ENCODE measurements around the gene ATPAF1. TPM values are rescaled to one million over a fixed set of nuclear protein-coding genes. Genes with fewer than 3 reads are reported as not detected.

ATPAF1 gene
- polyA plus RNA-seq, 2 of the 4 experiments (the other 2 are of a cell fraction) = 28.9 to 63.7 TPM

- Histone ChIP-seq H3K27ac (no peak overlapping the region), H3K4me3 (no peak overlapping the region), H3K4me2 (no peak overlapping the region), H3K9me3 (peaks cover 9% of the 10 kb centered on the region), H3K4me1 (peaks cover 15% of the 10 kb centered on the region; the same call in 2 of the 3 replicates)
- ChIA-PET POLR2A (no interaction called here), CTCF (interaction anchor here (0.6 kb wide), 1 partner anchor 719 kb away, joined by 3 read pairs; no protein-coding TSS in a partner anchor)
- no peak for TF ChIP-seq SMC3 (IDR thresholded peaks at IDR 0.05)
- no peak for TF ChIP-seq PBX3 (IDR thresholded peaks at IDR 0.05)
- TF ChIP-seq CTCF (IDR thresholded peaks at IDR 0.05) = no peak
- TF ChIP-seq TFCP2L1 (CRISPR knock-in tag; IDR thresholded peaks at IDR 0.05) = no peak
- no peak for TF ChIP-seq HDAC2 (IDR thresholded peaks at IDR 0.05)
- no peak for TF ChIP-seq FOSL2 (IDR thresholded peaks at IDR 0.05)
- TF ChIP-seq FOSL2 (CRISPR knock-in tag; IDR thresholded peaks at IDR 0.05) = no peak
- TF ChIP-seq CBX2 (IDR thresholded peaks at IDR 0.05; ENCODE audit: borderline replicate concordance, low read depth) = no peak
- TF ChIP-seq HEYL (CRISPR knock-in tag; IDR thresholded peaks at IDR 0.05) = no peak
- no peak for TF ChIP-seq HOXB13 (CRISPR knock-in tag; IDR thresholded peaks at IDR 0.05; ENCODE audit: low read depth)
- no peak for TF ChIP-seq POLR2A (IDR thresholded peaks at IDR 0.05; ENCODE audit: low read length)
- FAIRE-seq = no peak
- WGBS (ENCODE audit: missing lambda C conversion rate) = 89% methylated on average over 3 of the region's 3 CpGs
- ATAC-seq = no peak
- DNase-seq (ENCODE audit: low read depth in 1 of 2, low spot score in 1 of 2) = no peak
Measured at GRCh38 chr1:46650491-46650890, 17.7 kb downstream of the ATPAF1 start.

GRCh38 chr1:46649764-46650163, 18.4 kb downstream of the ATPAF1 start:
- H3K4me1 ChIP-seq = peaks cover 15% of the 10 kb centered on the region; the same call in 2 of the 3 replicates
- POLR2A ChIA-PET = no interaction called here
- ATAC-seq (no peak), FAIRE-seq (no peak), DNase-seq (ENCODE audit: low read depth in 1 of 2, low spot score in 1 of 2) (no peak)
- H3K9me3 ChIP-seq = peaks cover 9% of the 10 kb centered on the region
- no peak overlapping the region for H3K4me2 ChIP-seq
- WGBS (ENCODE audit: missing lambda C conversion rate) = 88% methylated on average over 2 of the region's 2 CpGs
- CTCF ChIA-PET = no interaction called here
- H3K27ac ChIP-seq = no peak overlapping the region
- TF ChIP-seq MYC (IDR thresholded peaks at IDR 0.05; ENCODE audit: borderline replicate concordance, low read length) (no peak), POLR2AphosphoS2 (conservative IDR thresholded peaks at IDR 0.05; ENCODE audit: low read length) (no peak), EP300 (IDR thresholded peaks at IDR 0.05) (no peak), FOSB (CRISPR knock-in tag; IDR thresholded peaks at IDR 0.05) (no peak), HDAC2 (IDR thresholded peaks at IDR 0.05) (no peak), CTCF (IDR thresholded peaks at IDR 0.05) (no peak), RCOR1 (IDR thresholded peaks at IDR 0.05; ENCODE audit: low read depth, low read length) (no peak), KDM5A (IDR thresholded peaks at IDR 0.05) (no peak), USF2 (IDR thresholded peaks at IDR 0.05) (no peak)
- H3K4me3 ChIP-seq = no peak overlapping the region

GRCh38 chr1:46647611-46648010, 20.6 kb downstream of the ATPAF1 start:
- Histone ChIP-seq H3K27ac (no peak overlapping the region), H3K4me1 (peaks cover 21% of the 10 kb centered on the region), H3K4me3 (no peak overlapping the region), H3K9me3 (peaks cover 9% of the 10 kb centered on the region), H3K4me2 (no peak overlapping the region)
- TF ChIP-seq PHF8 (IDR thresholded peaks at IDR 0.05; ENCODE audit: borderline replicate concordance, low read depth) (no peak), CTCF (IDR thresholded peaks at IDR 0.05) (no peak), GATA3 (IDR thresholded peaks at IDR 0.05; ENCODE audit: borderline replicate concordance) (no peak), CBX2 (IDR thresholded peaks at IDR 0.05; ENCODE audit: borderline replicate concordance, low read depth) (no peak), ATOH8 (CRISPR knock-in tag; IDR thresholded peaks at IDR 0.05; ENCODE audit: low read depth) (no peak), FOSB (CRISPR knock-in tag; IDR thresholded peaks at IDR 0.05) (no peak), HEYL (CRISPR knock-in tag; IDR thresholded peaks at IDR 0.05) (no peak)
- POLR2A ChIA-PET = no interaction called here
- no peak for DNase-seq (ENCODE audit: low read depth in 1 of 2, low spot score in 1 of 2)
- no peak for FAIRE-seq
- ATAC-seq = no peak
- CTCF ChIA-PET = no interaction called here
- 96% methylated on average over 3 of the region's 3 CpGs for WGBS (ENCODE audit: missing lambda C conversion rate)
